Parathyroid adenoma (tissue), 2 donors: ENCODE results near the gene RERE.

ENCODE experiments used
- H2AFZ ChIP-seq: fragments of 300-600 bp; sonication (generic); one replicate; pipeline ENCODE4 v1.7.0; 2017; ENCODE audit warnings: antibody characterized with exemption, mild to moderate bottlenecking
- H3K27ac ChIP-seq: fragments of 300-600 bp; sonication (generic); one replicate; pipeline ENCODE4 v1.7.0; 2017
- H3K27me3 ChIP-seq: fragments of 300-600 bp; sonication (generic); one replicate; pipeline ENCODE4 v1.7.0; 2017; ENCODE audit warnings: low read length; ENCODE audit not compliant: control insufficient read depth, insufficient read depth
- H3K36me3 ChIP-seq: fragments of 300-600 bp; sonication (generic); one replicate; pipeline ENCODE4 v1.7.0; 2017; ENCODE audit warnings: low read length; ENCODE audit not compliant: control insufficient read depth, insufficient read depth
- H3K4me1 ChIP-seq: fragments of 300-600 bp; sonication (generic); one replicate; pipeline ENCODE4 v1.7.0; 2017; ENCODE audit warnings: control low read depth
- H3K4me2 ChIP-seq: fragments of 300-600 bp; sonication (generic); one replicate; pipeline ENCODE4 v1.7.0; 2017; ENCODE audit warnings: low read length
- H3K4me3 ChIP-seq: fragments of 300-600 bp; sonication (generic); one replicate; pipeline ENCODE4 v1.7.0; 2017; ENCODE audit warnings: low read depth, low read length
- H3K79me2 ChIP-seq: fragments of 300-600 bp; sonication (generic); one replicate; pipeline ENCODE4 v1.7.0; 2017; ENCODE audit warnings: control low read depth
- H3K9ac ChIP-seq: fragments of 300-600 bp; sonication (generic); one replicate; pipeline ENCODE4 v1.7.0; 2017; ENCODE audit warnings: mild to moderate bottlenecking
- H3K9me3 ChIP-seq: fragments of 300-600 bp; sonication (generic); one replicate; pipeline ENCODE4 v1.7.0; 2017; ENCODE audit warnings: low read length; ENCODE audit not compliant: control insufficient read depth
- TF ChIP-seq, protein P1 (sequence below): fragments of 300-600 bp; sonication (generic); IDR thresholded peaks from one replicate; pipeline ENCODE4 v1.7.0; 2017; ENCODE audit warnings: antibody characterized with exemption, mild to moderate bottlenecking
- donor health status: primary hyperparathyroidism.

RERE gene

GRCh38 chr1:8378981-8379470 lies 438.4 kb downstream of the RERE start:
- Histone ChIP-seq H3K4me1 (no peaks in the 10 kb centered on the region), H3K79me2 (peaks cover 27% of the 10 kb centered on the region), H2AFZ (no peak overlapping the region), H3K9ac (no peak overlapping the region), H3K4me3 (no peak overlapping the region), H3K27me3 (no peaks in the 10 kb centered on the region), H3K9me3 (no peaks in the 10 kb centered on the region), H3K36me3 (no peaks in the 10 kb centered on the region), H3K27ac (no peak overlapping the region), H3K4me2 (no peak overlapping the region)
- TF ChIP-seq, protein P1, sequence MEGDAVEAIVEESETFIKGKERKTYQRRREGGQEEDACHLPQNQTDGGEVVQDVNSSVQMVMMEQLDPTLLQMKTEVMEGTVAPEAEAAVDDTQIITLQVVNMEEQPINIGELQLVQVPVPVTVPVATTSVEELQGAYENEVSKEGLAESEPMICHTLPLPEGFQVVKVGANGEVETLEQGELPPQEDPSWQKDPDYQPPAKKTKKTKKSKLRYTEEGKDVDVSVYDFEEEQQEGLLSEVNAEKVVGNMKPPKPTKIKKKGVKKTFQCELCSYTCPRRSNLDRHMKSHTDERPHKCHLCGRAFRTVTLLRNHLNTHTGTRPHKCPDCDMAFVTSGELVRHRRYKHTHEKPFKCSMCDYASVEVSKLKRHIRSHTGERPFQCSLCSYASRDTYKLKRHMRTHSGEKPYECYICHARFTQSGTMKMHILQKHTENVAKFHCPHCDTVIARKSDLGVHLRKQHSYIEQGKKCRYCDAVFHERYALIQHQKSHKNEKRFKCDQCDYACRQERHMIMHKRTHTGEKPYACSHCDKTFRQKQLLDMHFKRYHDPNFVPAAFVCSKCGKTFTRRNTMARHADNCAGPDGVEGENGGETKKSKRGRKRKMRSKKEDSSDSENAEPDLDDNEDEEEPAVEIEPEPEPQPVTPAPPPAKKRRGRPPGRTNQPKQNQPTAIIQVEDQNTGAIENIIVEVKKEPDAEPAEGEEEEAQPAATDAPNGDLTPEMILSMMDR, result no peak

DNA sequence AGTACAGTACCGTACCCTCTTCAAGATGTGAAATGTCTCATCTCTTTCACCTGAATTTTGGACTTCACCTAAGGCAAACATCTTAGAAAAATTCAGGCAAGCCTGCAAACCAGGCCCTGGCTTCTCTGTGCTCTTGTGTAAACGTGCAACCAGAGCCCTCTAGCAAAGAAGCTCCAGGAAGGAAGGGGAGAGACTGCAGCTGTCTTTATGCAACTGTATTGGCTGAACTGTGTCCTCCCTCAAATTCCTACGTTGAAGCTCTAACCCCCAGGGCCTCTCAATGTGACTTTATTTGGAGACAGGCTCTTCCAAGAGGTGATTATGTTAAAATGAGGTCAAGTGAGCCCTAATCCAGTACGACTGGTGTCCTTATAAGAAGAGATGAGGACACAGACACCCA lies 439.3 kb downstream of the RERE start:
- Histone ChIP-seq H3K27ac (no peak overlapping the region), H2AFZ (no peak overlapping the region), H3K4me3 (no peak overlapping the region), H3K27me3 (no peaks in the 10 kb centered on the region), H3K79me2 (peaks cover 29% of the 10 kb centered on the region), H3K4me1 (peaks cover 2% of the 10 kb centered on the region), H3K9ac (no peak overlapping the region), H3K9me3 (no peaks in the 10 kb centered on the region), H3K36me3 (no peaks in the 10 kb centered on the region), H3K4me2 (no peak overlapping the region)
- TF ChIP-seq, protein P1, result no peak

- H3K4me3 ChIP-seq, result no peak overlapping the region
- no peak overlapping the region for H2AFZ ChIP-seq
- no peak overlapping the region for H3K9ac ChIP-seq
- no peaks in the 10 kb centered on the region for H3K27me3 ChIP-seq
- H3K4me1 ChIP-seq, result peaks cover 2% of the 10 kb centered on the region
- H3K4me2 ChIP-seq, result no peak overlapping the region
- H3K36me3 ChIP-seq, result no peaks in the 10 kb centered on the region
- no peaks in the 10 kb centered on the region for H3K9me3 ChIP-seq
- H3K27ac ChIP-seq, result no peak overlapping the region
- TF ChIP-seq, protein P1, result no peak
- peaks cover 31% of the 10 kb centered on the region for H3K79me2 ChIP-seq
Observed at GRCh38 chr1:8377271-8377981, 440.0 kb downstream of the RERE start.

GRCh38 chr1:8376358-8376840 lies 441.0 kb downstream of the RERE start:
- Histone ChIP-seq H2AFZ (no peak overlapping the region), H3K9ac (no peak overlapping the region), H3K27me3 (no peaks in the 10 kb centered on the region), H3K27ac (no peak overlapping the region), H3K36me3 (no peaks in the 10 kb centered on the region), H3K4me3 (no peak overlapping the region), H3K79me2 (peaks cover 25% of the 10 kb centered on the region), H3K4me2 (no peak overlapping the region), H3K4me1 (peaks cover 2% of the 10 kb centered on the region), H3K9me3 (no peaks in the 10 kb centered on the region)
- TF ChIP-seq, protein P1, result no peak

GRCh38 chr1:8374812-8375211 lies 442.6 kb downstream of the RERE start:
- Histone ChIP-seq H3K36me3 (no peaks in the 10 kb centered on the region), H3K9ac (no peak overlapping the region), H3K27me3 (no peaks in the 10 kb centered on the region), H3K9me3 (no peaks in the 10 kb centered on the region), H3K27ac (no peak overlapping the region), H3K4me1 (peaks cover 2% of the 10 kb centered on the region), H3K4me3 (no peak overlapping the region), H3K79me2 (peaks cover 28% of the 10 kb centered on the region), H3K4me2 (no peak overlapping the region), H2AFZ (no peak overlapping the region)
- TF ChIP-seq, protein P1, result no peak
